ENCODE results near the gene SIPA1L3.

SIPA1L3 gene

GRCh38 chr19:38202504-38202903, 295.5 kb downstream of the SIPA1L3 start:
- ChIA-PET POLR2A (ENCODE audit: low non-redundant PET) (interaction anchor here (0.7 kb wide), 1 partner anchor 10 kb away, joined by 4 read pairs; no protein-coding TSS in a partner anchor), CTCF (no interaction called here)
- no peak for DNase-seq (ENCODE audit: low spot score)
- TF ChIP-seq CTCF (conservative IDR thresholded peaks at IDR 0.05; ENCODE audit: low read depth) = no peak
- peak overlapping the region; percentile 54 for H3K27ac ChIP-seq

- DNase-seq (ENCODE audit: low spot score) = no peak
- TF ChIP-seq CTCF (conservative IDR thresholded peaks at IDR 0.05; ENCODE audit: low read depth) = no peak
- ChIA-PET POLR2A (ENCODE audit: low non-redundant PET) (no interaction called here), CTCF (no interaction called here)
- H3K27ac ChIP-seq = peak overlapping the region; percentile 54
Observed at GRCh38 chr19:38203197-38203596, 296.2 kb downstream of the SIPA1L3 start.

GRCh38 chr19:38204096-38204495, 297.1 kb downstream of the SIPA1L3 start:
- no peak for DNase-seq (ENCODE audit: low spot score)
- H3K27ac ChIP-seq = peak overlapping the region; percentile 54
- CTCF ChIA-PET = no interaction called here
- no peak for TF ChIP-seq CTCF (conservative IDR thresholded peaks at IDR 0.05; ENCODE audit: low read depth)
- POLR2A ChIA-PET (ENCODE audit: low non-redundant PET) = no interaction called here

GRCh38 chr19:38204728-38205127, 297.7 kb downstream of the SIPA1L3 start:
- no peak for TF ChIP-seq CTCF (conservative IDR thresholded peaks at IDR 0.05; ENCODE audit: low read depth)
- H3K27ac ChIP-seq = peak overlapping the region; percentile 54
- ChIA-PET POLR2A (ENCODE audit: low non-redundant PET) (no interaction called here), CTCF (no interaction called here)
- DNase-seq (ENCODE audit: low spot score) = no peak

- DNase-seq (ENCODE audit: low spot score) = no peak
- POLR2A ChIA-PET (ENCODE audit: low non-redundant PET) = no interaction called here
- peak overlapping the region; percentile 98 for H3K27ac ChIP-seq
- no peak for TF ChIP-seq CTCF (conservative IDR thresholded peaks at IDR 0.05; ENCODE audit: low read depth)
- CTCF ChIA-PET = no interaction called here
Observed at GRCh38 chr19:38206006-38206745, 299.2 kb downstream of the SIPA1L3 start.

GRCh38 chr19:38206928-38207327, 299.9 kb downstream of the SIPA1L3 start:
- H3K27ac ChIP-seq = peak overlapping the region; percentile 98
- ChIA-PET CTCF (no interaction called here), POLR2A (ENCODE audit: low non-redundant PET) (no interaction called here)
- no peak for TF ChIP-seq CTCF (conservative IDR thresholded peaks at IDR 0.05; ENCODE audit: low read depth)
- no peak for DNase-seq (ENCODE audit: low spot score)

Data from RWPE1 (cell line).